ENCODE measurements around the gene SYTL5. TPM values are rescaled to one million over a fixed set of nuclear protein-coding genes. Genes with fewer than 3 reads are reported as not detected.

Gene SYTL5
- total RNA-seq, 1 donor from 2014 or later, result 8.4 TPM

GRCh38 chrX:38036466-38036865 lies 30.1 kb downstream of the SYTL5 start:
- no peak overlapping the region for H3K4me3 ChIP-seq (ENCODE audit: insufficient read depth, low read depth, low read length)
- no peaks in the 10 kb centered on the region for H3K27me3 Mint-ChIP-seq (ENCODE audit: low read depth, unreplicated experiment)
- FAIRE-seq, result peak; percentile 79

DNA sequence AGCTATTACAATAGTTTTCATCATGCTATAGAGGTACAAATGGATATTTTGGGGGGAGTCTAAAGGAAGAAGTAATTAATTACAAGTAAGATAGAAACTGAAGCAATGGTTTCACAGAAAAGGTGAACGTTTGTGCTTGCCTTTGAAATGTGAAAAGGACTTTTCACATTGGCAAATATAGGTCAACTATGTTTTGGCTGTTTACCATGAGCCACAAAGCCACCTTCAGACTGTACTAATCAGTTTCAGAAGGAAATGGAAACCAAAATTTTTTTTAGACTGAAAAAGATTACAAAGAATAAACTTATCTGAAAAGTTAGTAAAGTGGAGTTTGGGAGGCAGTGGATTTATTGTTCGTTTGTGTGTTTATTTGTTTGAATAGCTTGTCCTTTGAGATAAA lies 32.1 kb downstream of the SYTL5 start:
- Histone ChIP-seq H4K20me1 (ENCODE audit: insufficient read depth, low read length) (no peaks in the 10 kb centered on the region), H3K9ac (ENCODE audit: low read length) (no peak overlapping the region), H2AFZ (ENCODE audit: low read depth, low read length) (no peak overlapping the region), H3K4me3 (ENCODE audit: insufficient read depth, low read depth, low read length) (no peak overlapping the region), H3K9me3 (ENCODE audit: insufficient read depth, low read depth, low read length) (no peaks in the 10 kb centered on the region), H3K4me2 (ENCODE audit: low read length) (no peak overlapping the region), H3K27me3 (ENCODE audit: insufficient read depth, low read length) (no peaks in the 10 kb centered on the region), H3K36me3 (ENCODE audit: insufficient read depth, low read length) (no peaks in the 10 kb centered on the region), H3K27ac (ENCODE audit: low read depth, low read length) (no peak overlapping the region), H3K4me1 (ENCODE audit: insufficient read depth, low read length) (no peaks in the 10 kb centered on the region), H3K79me2 (ENCODE audit: insufficient read depth, low read length) (no peaks in the 10 kb centered on the region)
- TF ChIP-seq, protein P1, sequence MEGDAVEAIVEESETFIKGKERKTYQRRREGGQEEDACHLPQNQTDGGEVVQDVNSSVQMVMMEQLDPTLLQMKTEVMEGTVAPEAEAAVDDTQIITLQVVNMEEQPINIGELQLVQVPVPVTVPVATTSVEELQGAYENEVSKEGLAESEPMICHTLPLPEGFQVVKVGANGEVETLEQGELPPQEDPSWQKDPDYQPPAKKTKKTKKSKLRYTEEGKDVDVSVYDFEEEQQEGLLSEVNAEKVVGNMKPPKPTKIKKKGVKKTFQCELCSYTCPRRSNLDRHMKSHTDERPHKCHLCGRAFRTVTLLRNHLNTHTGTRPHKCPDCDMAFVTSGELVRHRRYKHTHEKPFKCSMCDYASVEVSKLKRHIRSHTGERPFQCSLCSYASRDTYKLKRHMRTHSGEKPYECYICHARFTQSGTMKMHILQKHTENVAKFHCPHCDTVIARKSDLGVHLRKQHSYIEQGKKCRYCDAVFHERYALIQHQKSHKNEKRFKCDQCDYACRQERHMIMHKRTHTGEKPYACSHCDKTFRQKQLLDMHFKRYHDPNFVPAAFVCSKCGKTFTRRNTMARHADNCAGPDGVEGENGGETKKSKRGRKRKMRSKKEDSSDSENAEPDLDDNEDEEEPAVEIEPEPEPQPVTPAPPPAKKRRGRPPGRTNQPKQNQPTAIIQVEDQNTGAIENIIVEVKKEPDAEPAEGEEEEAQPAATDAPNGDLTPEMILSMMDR (IDR thresholded peaks at IDR 0.05; ENCODE audit: insufficient read depth, low read depth, low read length), result no peak
- TF ChIP-seq EZH2 (IDR thresholded peaks at IDR 0.05; ENCODE audit: insufficient read depth, low read length), result no peak
- Mint-ChIP-seq H3K4me3 (ENCODE audit: unreplicated experiment) (no peak overlapping the region), H3K27ac (ENCODE audit: unreplicated experiment) (no peak overlapping the region), H3K27me3 (ENCODE audit: low read depth, unreplicated experiment) (no peaks in the 10 kb centered on the region), H3K36me3 (ENCODE audit: low read depth, unreplicated experiment) (no peaks in the 10 kb centered on the region), H3K9me3 (ENCODE audit: unreplicated experiment) (peaks cover 2% of the 10 kb centered on the region), H3K4me1 (ENCODE audit: low read depth, unreplicated experiment) (no peaks in the 10 kb centered on the region)
- FAIRE-seq (peak; percentile 26), DNase-seq (ENCODE audit: low read depth) (no peak)

More at GRCh38 chrX:38036466-38036865, 30.1 kb downstream of the SYTL5 start:
- Mint-ChIP-seq H3K27ac (ENCODE audit: unreplicated experiment) (no peak overlapping the region), H3K36me3 (ENCODE audit: low read depth, unreplicated experiment) (peaks cover 2% of the 10 kb centered on the region), H3K9me3 (ENCODE audit: unreplicated experiment) (peaks cover 3% of the 10 kb centered on the region), H3K4me1 (ENCODE audit: low read depth, unreplicated experiment) (no peaks in the 10 kb centered on the region), H3K4me3 (ENCODE audit: unreplicated experiment) (no peak overlapping the region)
- Histone ChIP-seq H3K9me3 (ENCODE audit: insufficient read depth, low read depth, low read length) (no peaks in the 10 kb centered on the region), H3K9ac (ENCODE audit: low read length) (no peak overlapping the region), H3K27me3 (ENCODE audit: insufficient read depth, low read length) (no peaks in the 10 kb centered on the region), H3K4me1 (ENCODE audit: insufficient read depth, low read length) (no peaks in the 10 kb centered on the region), H3K36me3 (ENCODE audit: insufficient read depth, low read length) (no peaks in the 10 kb centered on the region), H3K27ac (ENCODE audit: low read depth, low read length) (no peak overlapping the region), H2AFZ (ENCODE audit: low read depth, low read length) (no peak overlapping the region), H3K79me2 (ENCODE audit: insufficient read depth, low read length) (no peaks in the 10 kb centered on the region), H3K4me2 (ENCODE audit: low read length) (no peak overlapping the region), H4K20me1 (ENCODE audit: insufficient read depth, low read length) (no peaks in the 10 kb centered on the region)
- TF ChIP-seq, protein P1 (IDR thresholded peaks at IDR 0.05; ENCODE audit: insufficient read depth, low read depth, low read length), result no peak
- TF ChIP-seq EZH2 (IDR thresholded peaks at IDR 0.05; ENCODE audit: insufficient read depth, low read length), result no peak
- peak; percentile 42 for DNase-seq (ENCODE audit: low read depth)

DNA sequence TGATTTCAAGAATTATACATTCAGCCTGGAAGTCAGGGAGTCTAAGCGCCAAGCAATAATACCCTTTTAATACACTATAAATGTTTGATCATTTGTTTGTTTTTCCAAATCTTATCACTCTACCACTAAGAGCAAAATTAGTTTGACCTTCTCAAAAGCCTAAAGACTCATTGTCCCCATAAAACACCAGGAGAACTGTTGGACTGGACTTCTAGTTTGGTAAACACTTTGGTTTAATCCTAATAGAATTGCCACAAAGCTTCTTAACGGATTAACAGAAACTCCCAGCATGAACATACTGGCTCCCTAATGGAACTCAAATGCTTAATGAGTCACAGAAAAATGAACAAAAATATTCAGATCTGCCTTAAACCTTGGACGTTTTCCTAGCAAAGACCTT lies 34.9 kb downstream of the SYTL5 start:
- no peaks in the 10 kb centered on the region for H3K9me3 Mint-ChIP-seq (ENCODE audit: unreplicated experiment)
- DNase-seq (ENCODE audit: low read depth) (no peak), FAIRE-seq (peak; percentile 43)
- Histone ChIP-seq H3K4me2 (ENCODE audit: low read length) (no peak overlapping the region), H3K27me3 (ENCODE audit: insufficient read depth, low read length) (no peaks in the 10 kb centered on the region), H3K36me3 (ENCODE audit: insufficient read depth, low read length) (no peaks in the 10 kb centered on the region), H3K27ac (ENCODE audit: low read depth, low read length) (no peak overlapping the region), H4K20me1 (ENCODE audit: insufficient read depth, low read length) (no peaks in the 10 kb centered on the region), H3K9me3 (ENCODE audit: insufficient read depth, low read depth, low read length) (no peaks in the 10 kb centered on the region), H2AFZ (ENCODE audit: low read depth, low read length) (no peak overlapping the region), H3K4me3 (ENCODE audit: insufficient read depth, low read depth, low read length) (no peak overlapping the region), H3K4me1 (ENCODE audit: insufficient read depth, low read length) (no peaks in the 10 kb centered on the region), H3K9ac (ENCODE audit: low read length) (no peak overlapping the region), H3K79me2 (ENCODE audit: insufficient read depth, low read length) (no peaks in the 10 kb centered on the region)
- H3K4me3 Mint-ChIP-seq (ENCODE audit: unreplicated experiment), result no peak overlapping the region
- H3K36me3 Mint-ChIP-seq (ENCODE audit: low read depth, unreplicated experiment), result no peaks in the 10 kb centered on the region
- H3K27ac Mint-ChIP-seq (ENCODE audit: unreplicated experiment), result no peak overlapping the region
- H3K4me1 Mint-ChIP-seq (ENCODE audit: low read depth, unreplicated experiment), result no peaks in the 10 kb centered on the region
- no peak for TF ChIP-seq EZH2 (IDR thresholded peaks at IDR 0.05; ENCODE audit: insufficient read depth, low read length)
- TF ChIP-seq, protein P1 (IDR thresholded peaks at IDR 0.05; ENCODE audit: insufficient read depth, low read depth, low read length), result no peak
- H3K27me3 Mint-ChIP-seq (ENCODE audit: low read depth, unreplicated experiment), result no peaks in the 10 kb centered on the region
